ENCODE data around the gene NUBP2.

Gene NUBP2

GRCh38 chr16:1772908-1773702, 9.7 kb upstream of the NUBP2 start, which contains the start of gene MRPS34:
Gene MRPS34 (minus strand): TSS chr16:1773134. CDS start chr16:1773119, 15 bp downstream.
- no peak for DNase-seq

GRCh38 chr16:1773703-1774447, 8.9 kb upstream of the NUBP2 start:
- no peak for DNase-seq

- no peak for DNase-seq
These were observed 8.3 kb upstream of the NUBP2 start for GRCh38 chr16:1774448-1774780.

- no peak for DNase-seq
These were observed 7.5 kb upstream of the NUBP2 start for GRCh38 chr16:1775006-1775845.

GRCh38 chr16:1775846-1776671, 6.7 kb upstream of the NUBP2 start:
- no peak for DNase-seq

GRCh38 chr16:1776672-1776955, 6.1 kb upstream of the NUBP2 start:
- no peak for DNase-seq

- DNase-seq, result no peak
These were observed 5.8 kb upstream of the NUBP2 start for GRCh38 chr16:1776991-1777374.

- no peak for DNase-seq
These were observed 5.2 kb upstream of the NUBP2 start for GRCh38 chr16:1777375-1778199.

GRCh38 chr16:1778200-1779179, 4.3 kb upstream of the NUBP2 start:
- no peak for DNase-seq

- DNase-seq, result no peak
These were observed 3.5 kb upstream of the NUBP2 start for GRCh38 chr16:1779234-1779701.

GRCh38 chr16:1779741-1780676, 2.8 kb upstream of the NUBP2 start:
- DNase-seq, result no peak

GRCh38 chr16:1780677-1781072, 2.1 kb upstream of the NUBP2 start:
- no peak for DNase-seq

- DNase-seq, result no peak
These were observed 1.5 kb upstream of the NUBP2 start for GRCh38 chr16:1781254-1781653.

- no peak for DNase-seq
These were observed 877 bp upstream of the NUBP2 start for GRCh38 chr16:1781758-1782407.

- no peak for DNase-seq
These were observed 2.5 kb downstream of the NUBP2 start for GRCh38 chr16:1784977-1785845.

GRCh38 chr16:1785846-1786170, 3.0 kb downstream of the NUBP2 start:
- DNase-seq, result no peak

GRCh38 chr16:1786242-1787055, 3.7 kb downstream of the NUBP2 start:
- no peak for DNase-seq

Data from SIG-M5 (cell line).